ENCODE measurements around the gene TTC28. TPM values are rescaled to one million over a fixed set of nuclear protein-coding genes. Genes with fewer than 3 reads are reported as not detected.
"Not testable (repeated sequence)": the region's sequence is repeated elsewhere in the genome, so short reads cannot be mapped to it uniquely, and the experiment has no call there.

The TTC28 gene
- total and polyA plus RNA-seq, 2 donors = 2.0 to 5.5 TPM

DNA sequence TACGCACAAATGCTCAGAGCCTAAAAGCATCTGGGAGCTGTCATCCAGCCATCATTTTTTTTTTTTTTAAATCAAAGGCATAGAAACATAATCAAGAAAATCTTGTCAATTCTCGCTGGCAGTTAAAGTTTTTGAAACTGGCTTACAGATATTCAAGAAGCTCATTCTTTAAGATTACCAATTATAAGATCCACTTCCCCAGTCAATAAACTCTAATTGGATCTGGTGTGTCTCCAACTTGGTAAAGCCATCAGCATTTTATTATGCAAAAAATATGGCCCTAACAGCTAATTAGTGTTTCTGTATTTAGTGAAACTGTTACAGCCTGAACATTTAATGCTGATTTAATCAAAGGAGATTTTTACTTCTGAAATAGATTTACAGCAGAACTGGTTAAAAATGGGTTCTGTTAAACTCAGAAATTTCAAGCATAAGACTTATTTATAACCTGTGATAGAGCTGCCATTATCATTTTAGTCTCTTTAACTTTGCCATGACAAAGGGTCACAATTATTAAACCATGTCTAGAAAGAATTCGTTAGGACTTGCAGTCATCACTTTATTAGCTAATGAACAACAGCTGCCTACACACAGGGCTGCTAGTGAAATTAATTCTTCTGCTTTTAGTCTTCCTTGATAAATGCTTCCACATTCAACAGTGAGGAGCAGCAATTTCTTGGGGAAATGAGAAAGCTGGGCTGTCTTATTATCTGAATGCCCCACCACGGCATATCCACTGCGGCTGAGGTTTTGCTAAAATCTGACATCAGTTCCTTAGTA is 584.1 kb downstream of the TTC28 start:
- Histone ChIP-seq H3K36me3 (ENCODE audit: control insufficient read depth in 2 of 2, insufficient read depth in 2 of 2, low read length in 1 of 2) (peaks cover 0 to 5% of the 10 kb centered on the region in 2 donors), H3K4me3 (ENCODE audit: low read length in 2 of 2) (no peak overlapping the region), H3K27me3 (ENCODE audit: control insufficient read depth in 2 of 2, insufficient read depth in 1 of 2, low read length in 1 of 2) (no peaks in the 10 kb centered on the region), H3K4me1 (ENCODE audit: control insufficient read depth in 2 of 2, insufficient read depth in 2 of 2, low read length in 2 of 2) (no peaks in the 10 kb centered on the region), H3K9me3 (ENCODE audit: control insufficient read depth in 2 of 2, insufficient read depth in 1 of 2, low read length in 1 of 2) (no peaks in the 10 kb centered on the region), H3K27ac (ENCODE audit: low read depth in 1 of 2, low read length in 1 of 2) (no peak overlapping the region)
- no peak for DNase-seq (ENCODE audit: low read depth in 6 of 9, low spot score in 9 of 9)
- 97% methylated on average over 5 of the region's 5 CpGs for WGBS

DNA sequence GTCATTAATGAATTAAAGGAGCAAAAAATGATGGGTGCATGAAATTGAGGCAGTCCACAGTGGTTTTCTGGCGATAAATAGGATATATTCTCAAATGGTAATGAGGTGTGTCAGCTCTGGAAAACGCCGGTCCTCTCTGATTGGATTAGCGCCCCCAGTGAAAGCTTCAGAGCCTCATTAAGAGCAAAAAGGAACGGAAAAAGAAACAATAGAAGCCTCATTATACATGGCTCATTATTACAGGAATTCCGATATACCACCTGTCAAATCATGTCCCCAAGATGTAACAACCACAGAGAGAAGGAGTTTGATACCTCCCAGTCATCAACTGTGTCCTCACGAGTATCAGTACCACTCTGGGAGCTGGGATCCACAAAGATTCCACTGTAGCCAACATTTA is 584.9 kb downstream of the TTC28 start:
- 95% methylated on average over 7 of the region's 7 CpGs for WGBS
- Histone ChIP-seq H3K4me1 (ENCODE audit: control insufficient read depth in 2 of 2, insufficient read depth in 2 of 2, low read length in 2 of 2) (no peaks in the 10 kb centered on the region), H3K9me3 (ENCODE audit: control insufficient read depth in 2 of 2, insufficient read depth in 1 of 2, low read length in 1 of 2) (no peaks in the 10 kb centered on the region), H3K27ac (ENCODE audit: low read depth in 1 of 2, low read length in 1 of 2) (no peak overlapping the region), H3K4me3 (ENCODE audit: low read length in 2 of 2) (no peak overlapping the region), H3K27me3 (ENCODE audit: control insufficient read depth in 2 of 2, insufficient read depth in 1 of 2, low read length in 1 of 2) (no peaks in the 10 kb centered on the region), H3K36me3 (ENCODE audit: control insufficient read depth in 2 of 2, insufficient read depth in 2 of 2, low read length in 1 of 2) (peaks cover 0 to 5% of the 10 kb centered on the region in 2 donors)
- DNase-seq (ENCODE audit: low read depth in 6 of 9, low spot score in 9 of 9) = no peak

DNA sequence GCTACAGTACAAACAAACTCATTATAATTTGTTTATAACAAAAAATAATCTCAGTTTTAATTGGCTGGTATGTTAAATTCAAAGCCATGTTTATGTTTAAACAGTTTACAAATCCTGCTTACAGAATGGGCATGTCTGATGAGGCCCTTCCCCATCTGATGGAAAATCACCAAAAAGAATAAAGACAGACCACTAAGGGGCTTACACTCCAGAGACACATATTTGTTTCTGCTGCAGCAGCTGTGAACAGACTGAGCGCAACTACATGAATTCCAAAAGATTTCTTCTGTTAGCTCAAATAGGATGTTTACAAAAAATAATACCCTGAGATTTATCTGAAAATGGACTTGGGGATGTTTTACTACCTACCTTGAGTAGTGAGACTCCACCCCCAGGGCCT is 585.9 kb downstream of the TTC28 start:
- Histone ChIP-seq H3K9me3 (ENCODE audit: control insufficient read depth in 2 of 2, insufficient read depth in 1 of 2, low read length in 1 of 2) (no peaks in the 10 kb centered on the region), H3K27ac (ENCODE audit: low read depth in 1 of 2, low read length in 1 of 2) (no peak overlapping the region), H3K36me3 (ENCODE audit: control insufficient read depth in 2 of 2, insufficient read depth in 2 of 2, low read length in 1 of 2) (peaks cover 0 to 4% of the 10 kb centered on the region in 2 donors), H3K4me1 (ENCODE audit: control insufficient read depth in 2 of 2, insufficient read depth in 2 of 2, low read length in 2 of 2) (no peaks in the 10 kb centered on the region), H3K27me3 (ENCODE audit: control insufficient read depth in 2 of 2, insufficient read depth in 1 of 2, low read length in 1 of 2) (no peaks in the 10 kb centered on the region), H3K4me3 (ENCODE audit: low read length in 2 of 2) (no peak overlapping the region)
- WGBS = 98% methylated on average over 1 of the region's 1 CpG
- DNase-seq (ENCODE audit: low read depth in 6 of 9, low spot score in 9 of 9) = no peak

DNA sequence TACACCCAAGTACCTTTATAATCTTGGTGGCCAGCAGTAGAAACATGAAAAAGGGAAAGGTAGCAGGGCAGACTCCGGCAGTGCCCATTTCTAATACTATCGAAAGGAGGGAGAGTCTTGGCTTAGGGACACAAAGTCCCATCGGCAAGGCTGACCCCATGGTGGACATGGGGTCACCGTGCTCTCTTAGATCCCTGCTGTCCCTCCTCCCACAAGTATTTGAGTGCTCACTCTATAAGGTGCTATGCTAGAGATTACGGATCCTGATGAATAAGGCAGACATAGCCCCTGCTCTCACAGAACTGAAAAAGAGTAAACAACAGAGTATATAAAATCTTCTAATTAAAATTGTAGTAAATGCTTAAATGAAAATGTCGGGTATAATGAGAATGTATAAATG is 588.2 kb downstream of the TTC28 start:
- Histone ChIP-seq H3K27ac (ENCODE audit: low read depth in 1 of 2, low read length in 1 of 2) (no peak overlapping the region), H3K27me3 (ENCODE audit: control insufficient read depth in 2 of 2, insufficient read depth in 1 of 2, low read length in 1 of 2) (no peaks in the 10 kb centered on the region), H3K9me3 (ENCODE audit: control insufficient read depth in 2 of 2, insufficient read depth in 1 of 2, low read length in 1 of 2) (no peaks in the 10 kb centered on the region), H3K4me3 (ENCODE audit: low read length in 2 of 2) (no peak overlapping the region), H3K4me1 (ENCODE audit: control insufficient read depth in 2 of 2, insufficient read depth in 2 of 2, low read length in 2 of 2) (no peaks in the 10 kb centered on the region), H3K36me3 (ENCODE audit: control insufficient read depth in 2 of 2, insufficient read depth in 2 of 2, low read length in 1 of 2) (no peaks in the 10 kb centered on the region)
- WGBS = 98% methylated on average over 6 of the region's 6 CpGs
- no peak for DNase-seq (ENCODE audit: low read depth in 6 of 9, low spot score in 9 of 9)

DNA sequence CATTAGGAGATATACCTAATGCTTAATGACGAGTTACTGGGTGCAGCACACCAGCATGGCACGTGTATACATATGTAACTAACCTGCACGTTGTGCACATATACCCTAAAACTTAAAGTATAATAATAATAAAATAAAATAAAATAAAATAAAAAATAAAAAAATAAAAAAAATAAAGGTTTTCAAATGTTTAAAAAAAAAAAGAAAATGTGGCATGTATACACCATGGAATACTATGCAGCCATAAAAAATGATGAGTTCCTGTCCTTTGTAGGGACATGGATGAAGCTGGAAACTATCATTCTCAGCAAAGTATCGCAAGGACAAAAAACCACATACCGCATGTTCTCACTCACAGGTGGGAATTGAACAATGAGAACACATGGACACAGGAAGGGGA is 590.1 kb downstream of the TTC28 start:
- H3K9me3 ChIP-seq (ENCODE audit: control insufficient read depth in 2 of 2, insufficient read depth in 1 of 2, low read length in 1 of 2); H3K4me1 ChIP-seq (ENCODE audit: control insufficient read depth in 2 of 2, insufficient read depth in 2 of 2, low read length in 2 of 2); H3K27me3 ChIP-seq (ENCODE audit: control insufficient read depth in 2 of 2, insufficient read depth in 1 of 2, low read length in 1 of 2); DNase-seq (ENCODE audit: low read depth in 6 of 9, low spot score in 9 of 9); H3K27ac ChIP-seq (ENCODE audit: low read depth in 1 of 2, low read length in 1 of 2); H3K36me3 ChIP-seq (ENCODE audit: control insufficient read depth in 2 of 2, insufficient read depth in 2 of 2, low read length in 1 of 2); H3K4me3 ChIP-seq (ENCODE audit: low read length in 2 of 2): not testable (repeated sequence)
- WGBS = 98% methylated on average over 5 of the region's 5 CpGs

DNA sequence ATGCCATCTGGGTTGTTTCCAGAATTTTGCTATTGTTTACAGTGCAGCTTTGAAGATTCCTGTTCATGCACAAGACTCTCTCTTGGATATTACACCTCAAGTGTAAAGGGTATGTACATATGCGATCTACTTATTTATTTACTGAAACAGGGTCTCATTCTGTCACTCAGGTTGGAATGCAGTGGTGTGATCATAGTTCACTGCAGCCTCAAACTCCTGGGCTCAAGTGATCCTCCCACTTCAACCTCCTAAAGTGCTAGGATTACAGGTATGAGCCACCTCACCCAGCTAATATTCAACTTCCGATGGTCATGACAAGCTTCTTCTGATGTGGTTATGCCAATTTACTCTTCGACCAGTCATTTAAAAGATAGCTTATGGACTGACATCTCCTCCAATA is 602.5 kb downstream of the TTC28 start:
- H3K4me3 ChIP-seq (ENCODE audit: low read length in 2 of 2) = no peak overlapping the region
- H3K27me3 ChIP-seq (ENCODE audit: control insufficient read depth in 2 of 2, insufficient read depth in 1 of 2, low read length in 1 of 2) = no peaks in the 10 kb centered on the region
- no peaks in the 10 kb centered on the region for H3K36me3 ChIP-seq (ENCODE audit: control insufficient read depth in 2 of 2, insufficient read depth in 2 of 2, low read length in 1 of 2)
- no peak for DNase-seq (ENCODE audit: low read depth in 6 of 9, low spot score in 9 of 9)
- no peak overlapping the region for H3K27ac ChIP-seq (ENCODE audit: low read depth in 1 of 2, low read length in 1 of 2)
- H3K4me1 ChIP-seq (ENCODE audit: control insufficient read depth in 2 of 2, insufficient read depth in 2 of 2, low read length in 2 of 2) = peaks cover 0 to 5% of the 10 kb centered on the region in 2 donors
- 97% methylated on average over 3 of the region's 3 CpGs for WGBS
- no peaks in the 10 kb centered on the region for H3K9me3 ChIP-seq (ENCODE audit: control insufficient read depth in 2 of 2, insufficient read depth in 1 of 2, low read length in 1 of 2)

DNA sequence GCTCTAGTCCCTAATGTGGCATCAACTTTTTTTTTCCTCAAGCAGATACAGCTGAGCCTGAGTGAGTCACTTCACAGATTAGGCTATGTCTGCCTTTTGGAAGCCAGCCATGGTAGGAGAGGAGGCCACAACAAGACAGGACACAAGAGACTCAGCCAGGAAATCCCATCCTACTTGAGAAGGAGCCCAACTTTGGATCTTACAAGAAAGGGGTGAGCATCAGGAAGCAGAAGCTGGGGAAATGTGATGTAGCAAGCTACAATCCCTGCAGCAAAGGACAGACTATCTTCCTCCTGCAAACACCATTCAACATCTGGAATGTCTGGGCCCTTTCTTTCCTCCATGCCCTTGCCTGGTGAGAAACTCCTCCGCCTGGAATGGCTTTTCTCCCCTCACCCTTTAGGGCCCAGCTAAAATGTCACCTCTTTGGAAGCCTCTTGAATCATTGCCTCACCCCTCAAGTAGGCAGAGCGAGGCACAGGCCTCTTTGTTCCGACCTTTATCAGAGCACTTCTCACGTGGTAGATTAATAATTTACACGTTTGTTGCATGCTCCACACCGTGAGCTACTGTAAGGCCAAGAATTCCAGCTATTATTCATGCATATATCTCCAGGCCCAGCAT is 604.2 kb downstream of the TTC28 start:
- 96% methylated on average over 6 of the region's 6 CpGs for WGBS
- DNase-seq (ENCODE audit: low read depth in 6 of 9, low spot score in 9 of 9) = no peak
- H3K27ac ChIP-seq (ENCODE audit: low read depth in 1 of 2, low read length in 1 of 2) = no peak overlapping the region
- H3K27me3 ChIP-seq (ENCODE audit: control insufficient read depth in 2 of 2, insufficient read depth in 1 of 2, low read length in 1 of 2) = no peaks in the 10 kb centered on the region
- H3K4me3 ChIP-seq (ENCODE audit: low read length in 2 of 2) = no peak overlapping the region
- no peaks in the 10 kb centered on the region for H3K9me3 ChIP-seq (ENCODE audit: control insufficient read depth in 2 of 2, insufficient read depth in 1 of 2, low read length in 1 of 2)
- peaks cover 0 to 5% of the 10 kb centered on the region in 2 donors for H3K4me1 ChIP-seq (ENCODE audit: control insufficient read depth in 2 of 2, insufficient read depth in 2 of 2, low read length in 2 of 2)
- H3K36me3 ChIP-seq (ENCODE audit: control insufficient read depth in 2 of 2, insufficient read depth in 2 of 2, low read length in 1 of 2) = no peaks in the 10 kb centered on the region

DNA sequence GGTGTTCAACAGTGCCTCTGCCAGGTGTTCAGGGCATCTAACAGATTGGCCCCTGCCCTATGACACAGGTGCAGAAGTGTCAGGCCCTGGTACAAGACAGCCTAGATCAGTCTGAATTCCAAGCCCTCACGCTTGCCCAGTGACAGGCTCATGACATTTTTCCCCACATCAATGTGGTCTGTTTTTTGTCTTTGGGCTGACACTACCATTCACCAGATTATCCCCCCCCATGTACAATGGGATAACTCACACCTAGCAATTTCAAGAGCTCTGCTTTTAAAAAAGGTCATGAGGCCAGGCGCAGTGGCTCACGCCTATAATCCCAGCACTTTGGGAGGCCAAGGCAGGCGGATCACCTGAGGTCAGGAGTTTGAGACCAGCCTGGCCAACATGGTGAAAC is 605.1 kb downstream of the TTC28 start:
- no peak overlapping the region for H3K27ac ChIP-seq (ENCODE audit: low read depth in 1 of 2, low read length in 1 of 2)
- H3K9me3 ChIP-seq (ENCODE audit: control insufficient read depth in 2 of 2, insufficient read depth in 1 of 2, low read length in 1 of 2) = no peaks in the 10 kb centered on the region
- H3K27me3 ChIP-seq (ENCODE audit: control insufficient read depth in 2 of 2, insufficient read depth in 1 of 2, low read length in 1 of 2) = no peaks in the 10 kb centered on the region
- H3K36me3 ChIP-seq (ENCODE audit: control insufficient read depth in 2 of 2, insufficient read depth in 2 of 2, low read length in 1 of 2) = no peaks in the 10 kb centered on the region
- DNase-seq (ENCODE audit: low read depth in 6 of 9, low spot score in 9 of 9) = no peak
- peaks cover 0 to 5% of the 10 kb centered on the region in 2 donors for H3K4me1 ChIP-seq (ENCODE audit: control insufficient read depth in 2 of 2, insufficient read depth in 2 of 2, low read length in 2 of 2)
- 93% methylated on average over 4 of the region's 4 CpGs for WGBS
- H3K4me3 ChIP-seq (ENCODE audit: low read length in 2 of 2) = no peak overlapping the region

DNA sequence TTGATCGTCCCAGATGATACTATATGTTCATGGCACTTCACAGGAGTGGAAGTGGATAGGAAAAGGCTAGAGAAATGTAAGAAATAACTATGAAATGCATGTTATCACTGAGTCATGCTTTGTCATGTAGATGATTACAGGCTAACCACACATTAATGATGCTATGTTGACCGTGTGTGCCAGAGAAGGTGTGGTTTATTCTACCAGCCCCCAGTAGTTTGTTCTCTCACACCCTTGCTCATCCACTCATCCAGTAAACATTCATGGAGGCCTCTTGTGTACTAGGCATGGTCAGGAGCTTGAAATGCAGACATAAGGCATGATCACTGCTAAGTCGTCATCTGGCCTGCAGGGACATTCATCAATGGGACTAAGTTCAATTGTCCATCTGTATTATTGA is 607.6 kb downstream of the TTC28 start:
- WGBS = 98% methylated on average over 3 of the region's 3 CpGs
- Histone ChIP-seq H3K27me3 (ENCODE audit: control insufficient read depth in 2 of 2, insufficient read depth in 1 of 2, low read length in 1 of 2) (no peaks in the 10 kb centered on the region), H3K27ac (ENCODE audit: low read depth in 1 of 2, low read length in 1 of 2) (no peak overlapping the region), H3K36me3 (ENCODE audit: control insufficient read depth in 2 of 2, insufficient read depth in 2 of 2, low read length in 1 of 2) (no peaks in the 10 kb centered on the region), H3K4me1 (ENCODE audit: control insufficient read depth in 2 of 2, insufficient read depth in 2 of 2, low read length in 2 of 2) (peaks cover 0 to 5% of the 10 kb centered on the region in 2 donors), H3K9me3 (ENCODE audit: control insufficient read depth in 2 of 2, insufficient read depth in 1 of 2, low read length in 1 of 2) (no peaks in the 10 kb centered on the region), H3K4me3 (ENCODE audit: low read length in 2 of 2) (no peak overlapping the region)
- DNase-seq (ENCODE audit: low read depth in 6 of 9, low spot score in 9 of 9) = no peak

All from thymus (tissue), 11 donors.